Neural cell (in vitro differentiated cells): ENCODE measurements around the gene DUS1L. TPM values are rescaled to one million over a fixed set of nuclear protein-coding genes. Genes with fewer than 3 reads are reported as not detected.

Experiments
- H2AFZ ChIP-seq: fragments of 200-600, 300-800 bp; sonication (generic), shearing (Covaris generic); 2 replicates; pipeline ENCODE4 v1.6.0; 2014; ENCODE audit warnings: low read depth, mild to moderate bottlenecking, antibody characterized with exemption, low read length, moderate library complexity
- H3F3A ChIP-seq: fragments of 200-600 bp; shearing (Covaris generic); 2 replicates; pipeline ENCODE4 v1.6.1; 2016; ENCODE audit warnings: mild to moderate bottlenecking, moderate library complexity, mixed read lengths, antibody characterized with exemption, low read length; ENCODE audit not compliant: insufficient read depth, poor library complexity, severe bottlenecking
- H3K27ac ChIP-seq: fragments of 200-600, 300-800 bp; sonication (generic), shearing (Covaris generic); 2 replicates; pipeline ENCODE4 v1.5.1; 2014; ENCODE audit warnings: mild to moderate bottlenecking, low read length, moderate library complexity
- H3K27me3 ChIP-seq: fragments of 300-800, 200-600 bp; sonication (generic), shearing (Covaris generic); 2 replicates; pipeline ENCODE4 v1.6.0; 2014; ENCODE audit warnings: mild to moderate bottlenecking, low read depth, low read length, moderate library complexity; ENCODE audit not compliant: insufficient read depth
- H3K36me3 ChIP-seq: fragments of 300-800, 200-600 bp; sonication (generic), shearing (Covaris generic); 2 replicates; pipeline ENCODE4 v1.5.1; 2014; ENCODE audit warnings: mild to moderate bottlenecking, antibody characterized with exemption, low read length, moderate library complexity; ENCODE audit not compliant: insufficient read depth
- H3K4me2 ChIP-seq: fragments of 300-800, 200-600 bp; sonication (generic), shearing (Covaris generic); 2 replicates; pipeline ENCODE4 v1.6.0; 2014; ENCODE audit warnings: mild to moderate bottlenecking, low read length
- H3K4me3 ChIP-seq: fragments of 300-800, 200-600 bp; sonication (generic), shearing (Covaris generic); 2 replicates; pipeline ENCODE4 v1.5.1; 2014; ENCODE audit warnings: mild to moderate bottlenecking, low read length, moderate library complexity
- H3K79me2 ChIP-seq: fragments of 200-600 bp; shearing (Covaris generic); replicated peaks from 2 replicates; pipeline ENCODE4 v1.6.0; 2014; ENCODE audit warnings: mild to moderate bottlenecking, low read length, moderate library complexity; ENCODE audit not compliant: insufficient read depth
- H3K9ac ChIP-seq: fragments of 300-800, 200-600 bp; sonication (generic), shearing (Covaris generic); 2 replicates; pipeline ENCODE4 v1.6.1; 2016; ENCODE audit warnings: mild to moderate bottlenecking, low read length, mixed read lengths
- H3K9me2 ChIP-seq: fragments of 200-600 bp; shearing (Covaris generic); 2 replicates; pipeline ENCODE4 v1.6.1; 2016; ENCODE audit warnings: mild to moderate bottlenecking, low read length, mixed read lengths; ENCODE audit not compliant: insufficient read depth
- H3K9me3 ChIP-seq: fragments of 200-600, 300-800 bp; sonication (generic), shearing (Covaris generic); 2 replicates; pipeline ENCODE4 v1.6.1; 2016; ENCODE audit warnings: mild to moderate bottlenecking, mixed run types, low read length, moderate library complexity, mixed read lengths
- H4K20me1 ChIP-seq: fragments of 200-600 bp; shearing (Covaris generic); 2 replicates; pipeline ENCODE4 v1.6.1; 2016; ENCODE audit warnings: mild to moderate bottlenecking, mixed run types; ENCODE audit not compliant: insufficient read depth
- CTCF ChIP-seq: fragments of 450-650 bp; IDR thresholded peaks from 2 replicates; pipeline ENCODE4 v1.5.1; 2014; ENCODE audit warnings: antibody characterized with exemption, mild to moderate bottlenecking, moderate library complexity; ENCODE audit not compliant: poor library complexity, severe bottlenecking
- EP300 ChIP-seq: fragments of 450-650 bp; conservative IDR thresholded peaks from 2 replicates; pipeline ENCODE4 v1.6.1; 2014; ENCODE audit warnings: antibody characterized with exemption, mild to moderate bottlenecking, moderate library complexity; ENCODE audit not compliant: poor library complexity, severe bottlenecking
- EZH2 ChIP-seq: fragments of 200-600, 300-800 bp; shearing (Covaris generic), sonication (generic); IDR thresholded peaks from 2 replicates; pipeline ENCODE4 v1.6.1; 2014; ENCODE audit warnings: antibody characterized with exemption, low read length, borderline replicate concordance, mild to moderate bottlenecking; ENCODE audit not compliant: insufficient read depth, poor library complexity, severe bottlenecking
- MXI1 ChIP-seq: fragments of 450-650 bp; conservative IDR thresholded peaks from 2 replicates; pipeline ENCODE4 v1.6.1; 2014; ENCODE audit warnings: antibody characterized with exemption, mild to moderate bottlenecking; ENCODE audit not compliant: poor library complexity, severe bottlenecking
- RAD21 ChIP-seq: fragments of 450-650 bp; conservative IDR thresholded peaks from 2 replicates; pipeline ENCODE4 v1.6.1; 2014; ENCODE audit warnings: antibody characterized with exemption, mild to moderate bottlenecking, moderate library complexity
- REST ChIP-seq: IDR thresholded peaks from 2 replicates; pipeline ENCODE4 v1.6.1; 2012; ENCODE audit warnings: borderline replicate concordance
- TAF1 ChIP-seq: IDR thresholded peaks from 2 replicates; pipeline ENCODE4 v1.6.1; 2012; ENCODE audit warnings: low read depth
- polyA plus RNA-seq: library from polyadenylated mRNA; depleted of rRNA; stranded (reverse); fragments of >200 nt; gene quantifications from 2 replicates; pipeline ENCODE4 v1.2.3, GENCODE V29; 2014

DUS1L gene
- polyA plus RNA-seq, 1 donor from 2014 or later: 100 TPM

GRCh38 chr17:82089723-82090548 is 24.3 kb upstream of the DUS1L start:
- no peaks in the 10 kb centered on the region for H4K20me1 ChIP-seq
- no peak overlapping the region for H2AFZ ChIP-seq

More at GRCh38 chr17:82089723-82090548, 24.3 kb upstream of the DUS1L start:
- peaks cover under 1% of the 10 kb centered on the region for H3K79me2 ChIP-seq
- no peak overlapping the region for H3K4me3 ChIP-seq
- H3K9me2 ChIP-seq: no peaks in the 10 kb centered on the region
- no peaks in the 10 kb centered on the region for H3F3A ChIP-seq
- H3K9ac ChIP-seq: no peak overlapping the region
- no peak for TF ChIP-seq RAD21
- TF ChIP-seq MXI1: no peak
- no peak for TF ChIP-seq REST
- TF ChIP-seq CTCF: no peak
- TF ChIP-seq TAF1: no peak
- no peak for TF ChIP-seq EP300
- TF ChIP-seq EZH2: no peak
- H3K27ac ChIP-seq: no peak overlapping the region
- no peak overlapping the region for H3K4me2 ChIP-seq
- H3K9me3 ChIP-seq: no peaks in the 10 kb centered on the region
- no peaks in the 10 kb centered on the region for H3K36me3 ChIP-seq
- no peaks in the 10 kb centered on the region for H3K27me3 ChIP-seq
